ENCODE results near the gene DNMT1.

The DNMT1 gene

DNA sequence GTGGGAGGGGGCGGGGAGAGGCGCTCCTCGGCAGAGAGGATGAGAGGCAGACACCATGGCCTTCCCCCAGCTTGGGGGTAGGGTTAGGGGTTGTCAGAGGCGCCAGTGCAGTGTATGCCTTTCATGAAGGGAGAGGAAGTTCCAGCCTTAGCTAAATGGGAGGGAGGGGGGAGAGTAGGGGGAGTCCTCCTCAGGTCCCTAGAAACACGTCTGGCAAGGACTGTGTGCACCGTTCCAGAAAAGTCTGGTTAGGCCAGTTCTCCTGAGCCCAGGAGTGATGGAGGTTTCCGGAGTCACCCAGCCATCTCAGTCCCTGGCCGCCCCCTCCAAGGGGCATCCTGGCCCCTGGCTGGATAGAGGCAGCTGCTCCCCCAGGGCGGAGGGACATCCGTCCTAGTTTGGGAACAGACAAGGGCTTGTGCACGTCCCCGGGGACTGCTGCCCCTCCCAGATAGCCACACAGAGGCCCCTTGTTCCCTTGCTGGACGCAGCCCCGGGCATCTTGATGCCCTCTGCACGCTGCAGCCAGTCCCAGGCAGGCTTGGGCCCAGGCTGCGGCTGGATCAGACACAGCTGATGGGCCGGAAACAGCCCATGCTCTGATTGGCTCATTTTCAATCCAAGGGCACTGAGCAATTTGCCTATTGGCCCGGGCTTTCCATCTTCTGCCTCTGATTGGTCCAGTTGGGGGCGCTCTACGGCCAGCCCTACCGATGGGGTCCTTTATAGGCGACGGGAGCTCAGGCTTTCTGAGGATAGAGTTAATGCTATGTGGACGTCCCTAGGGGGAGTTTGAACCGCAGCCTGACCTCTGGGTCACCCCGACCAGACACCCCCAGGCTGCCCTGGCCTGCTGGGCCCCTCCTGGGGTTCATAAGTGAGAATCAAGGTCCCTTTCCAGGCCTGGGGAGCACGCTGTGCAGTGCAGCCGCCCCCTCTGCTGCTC, 32.5 kb upstream of the DNMT1 start:
- Histone ChIP-seq H3K9me2 (replicated peaks; ENCODE audit: insufficient read depth, low read length) (no peaks in the 10 kb centered on the region), H3K27me3 (replicated peaks; ENCODE audit: insufficient read depth, low read length) (no peaks in the 10 kb centered on the region), H3K4me3 (ENCODE audit: low read length) (no peak overlapping the region), H3K9me3 (replicated peaks; ENCODE audit: insufficient read depth, low read length) (no peaks in the 10 kb centered on the region), H3K79me2 (ENCODE audit: low read length) (peaks cover 72% of the 10 kb centered on the region), H3K36me3 (replicated peaks; ENCODE audit: insufficient read depth, low read length) (no peaks in the 10 kb centered on the region), H3K4me2 (ENCODE audit: low read depth, low read length) (no peak overlapping the region), H2AFZ (ENCODE audit: low read length) (no peak overlapping the region), H3K9ac (ENCODE audit: low read length) (no peak overlapping the region), H3K27ac (ENCODE audit: low read length) (no peak overlapping the region), H3F3A (ENCODE audit: insufficient read depth, low read length) (peaks cover 29% of the 10 kb centered on the region), H4K20me1 (ENCODE audit: insufficient read depth, low read length) (no peaks in the 10 kb centered on the region), H3K4me1 (ENCODE audit: low read length) (peaks cover 46% of the 10 kb centered on the region)
- TF ChIP-seq, protein P1, sequence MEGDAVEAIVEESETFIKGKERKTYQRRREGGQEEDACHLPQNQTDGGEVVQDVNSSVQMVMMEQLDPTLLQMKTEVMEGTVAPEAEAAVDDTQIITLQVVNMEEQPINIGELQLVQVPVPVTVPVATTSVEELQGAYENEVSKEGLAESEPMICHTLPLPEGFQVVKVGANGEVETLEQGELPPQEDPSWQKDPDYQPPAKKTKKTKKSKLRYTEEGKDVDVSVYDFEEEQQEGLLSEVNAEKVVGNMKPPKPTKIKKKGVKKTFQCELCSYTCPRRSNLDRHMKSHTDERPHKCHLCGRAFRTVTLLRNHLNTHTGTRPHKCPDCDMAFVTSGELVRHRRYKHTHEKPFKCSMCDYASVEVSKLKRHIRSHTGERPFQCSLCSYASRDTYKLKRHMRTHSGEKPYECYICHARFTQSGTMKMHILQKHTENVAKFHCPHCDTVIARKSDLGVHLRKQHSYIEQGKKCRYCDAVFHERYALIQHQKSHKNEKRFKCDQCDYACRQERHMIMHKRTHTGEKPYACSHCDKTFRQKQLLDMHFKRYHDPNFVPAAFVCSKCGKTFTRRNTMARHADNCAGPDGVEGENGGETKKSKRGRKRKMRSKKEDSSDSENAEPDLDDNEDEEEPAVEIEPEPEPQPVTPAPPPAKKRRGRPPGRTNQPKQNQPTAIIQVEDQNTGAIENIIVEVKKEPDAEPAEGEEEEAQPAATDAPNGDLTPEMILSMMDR (IDR thresholded peaks at IDR 0.05; ENCODE audit: low read length), result no peak
- no peak for TF ChIP-seq EZH2phosphoT487 (IDR thresholded peaks at IDR 0.05; ENCODE audit: low read length)
- no peak for TF ChIP-seq EZH2 (optimal IDR thresholded peaks at IDR 0.05; ENCODE audit: low read depth, low read length)
- no peak for DNase-seq

DNA sequence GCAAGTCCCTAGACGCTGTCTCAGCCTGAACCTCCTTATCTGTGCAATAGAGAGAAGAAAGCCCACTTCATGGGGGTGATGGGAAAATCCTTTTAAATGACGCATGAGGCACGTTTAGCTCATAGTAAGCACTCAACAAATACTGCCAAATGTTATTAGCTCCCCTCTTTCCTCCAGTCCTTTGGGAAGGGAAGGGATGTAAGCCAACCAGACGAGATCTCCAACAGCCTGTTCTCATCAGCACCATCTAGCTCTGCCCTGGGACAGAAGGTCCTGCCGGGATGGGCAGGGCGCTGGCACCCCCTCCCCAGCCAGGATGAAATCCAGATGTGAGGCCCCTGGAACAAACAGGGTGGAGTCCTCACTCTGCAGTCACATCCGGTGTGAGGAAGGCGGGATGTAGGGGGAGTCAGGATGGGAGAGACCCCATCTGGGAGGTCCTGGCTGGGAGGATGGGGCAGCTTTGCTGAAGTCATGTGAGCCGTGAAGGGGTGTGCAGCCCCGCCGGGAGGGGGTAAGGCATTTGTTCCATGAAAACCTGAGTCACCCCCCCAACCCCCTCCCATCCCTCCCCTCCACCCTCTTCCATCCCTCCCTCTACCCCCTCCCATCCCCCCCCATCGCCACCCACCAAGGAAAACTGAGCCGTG, 31.7 kb upstream of the DNMT1 start:
- Histone ChIP-seq H3K79me2 (ENCODE audit: low read length) (peaks cover 74% of the 10 kb centered on the region), H3K4me2 (ENCODE audit: low read depth, low read length) (no peak overlapping the region), H3K9ac (ENCODE audit: low read length) (no peak overlapping the region), H4K20me1 (ENCODE audit: insufficient read depth, low read length) (no peaks in the 10 kb centered on the region), H3K9me2 (replicated peaks; ENCODE audit: insufficient read depth, low read length) (no peaks in the 10 kb centered on the region), H3F3A (ENCODE audit: insufficient read depth, low read length) (peaks cover 31% of the 10 kb centered on the region), H3K4me3 (ENCODE audit: low read length) (no peak overlapping the region), H2AFZ (ENCODE audit: low read length) (no peak overlapping the region), H3K27ac (ENCODE audit: low read length) (no peak overlapping the region), H3K36me3 (replicated peaks; ENCODE audit: insufficient read depth, low read length) (no peaks in the 10 kb centered on the region), H3K9me3 (replicated peaks; ENCODE audit: insufficient read depth, low read length) (no peaks in the 10 kb centered on the region), H3K27me3 (replicated peaks; ENCODE audit: insufficient read depth, low read length) (no peaks in the 10 kb centered on the region), H3K4me1 (ENCODE audit: low read length) (peaks cover 46% of the 10 kb centered on the region)
- DNase-seq, result no peak
- TF ChIP-seq, protein P1 (IDR thresholded peaks at IDR 0.05; ENCODE audit: low read length), result no peak
- no peak for TF ChIP-seq EZH2 (optimal IDR thresholded peaks at IDR 0.05; ENCODE audit: low read depth, low read length)

GRCh38 chr19:10226021-10226375, 31.2 kb upstream of the DNMT1 start:
- H3K4me3 ChIP-seq (ENCODE audit: low read length), result no peak overlapping the region
- TF ChIP-seq, protein P1 (IDR thresholded peaks at IDR 0.05; ENCODE audit: low read length), result no peak
- no peak for TF ChIP-seq EZH2phosphoT487 (IDR thresholded peaks at IDR 0.05; ENCODE audit: low read length)
- TF ChIP-seq EZH2 (optimal IDR thresholded peaks at IDR 0.05; ENCODE audit: low read depth, low read length), result no peak
- no peaks in the 10 kb centered on the region for H3K9me2 ChIP-seq (replicated peaks; ENCODE audit: insufficient read depth, low read length)
- H2AFZ ChIP-seq (ENCODE audit: low read length), result no peak overlapping the region
- no peak overlapping the region for H3K9ac ChIP-seq (ENCODE audit: low read length)
- peaks cover 35% of the 10 kb centered on the region for H3F3A ChIP-seq (ENCODE audit: insufficient read depth, low read length)
- no peaks in the 10 kb centered on the region for H3K9me3 ChIP-seq (replicated peaks; ENCODE audit: insufficient read depth, low read length)
- H3K36me3 ChIP-seq (replicated peaks; ENCODE audit: insufficient read depth, low read length), result no peaks in the 10 kb centered on the region
- no peaks in the 10 kb centered on the region for H3K27me3 ChIP-seq (replicated peaks; ENCODE audit: insufficient read depth, low read length)
- H3K4me2 ChIP-seq (ENCODE audit: low read depth, low read length), result no peak overlapping the region
- H3K4me1 ChIP-seq (ENCODE audit: low read length), result peaks cover 50% of the 10 kb centered on the region
- no peaks in the 10 kb centered on the region for H4K20me1 ChIP-seq (ENCODE audit: insufficient read depth, low read length)
- no peak overlapping the region for H3K27ac ChIP-seq (ENCODE audit: low read length)
- peaks cover 77% of the 10 kb centered on the region for H3K79me2 ChIP-seq (ENCODE audit: low read length)
- no peak for DNase-seq

All from MM.1S (cell line).